DLD1 (cell line): ENCODE data around the gene CHRNB1.

Source experiments
- in situ Hi-C: cut with HindIII; loops from 2 replicates; pipeline ENCODE4 v1.10.0; 2017; ENCODE audit warnings: low sequenced_read_pairs

CHRNB1 gene

GRCh38 chr17:7444682-7445618, at the start of gene CHRNB1:
CHRNB1 (plus strand) TSS chr17:7445061; CDS start chr17:7445128, 67 bp downstream.
- in situ Hi-C loops = no loop called here

- in situ Hi-C loops = no loop called here
Measured at GRCh38 chr17:7396147-7396546, 48.7 kb upstream of the CHRNB1 start.

GRCh38 chr17:7398612-7399011, 46.2 kb upstream of the CHRNB1 start:
- in situ Hi-C loops = no loop called here

GRCh38 chr17:7403043-7403726, 41.7 kb upstream of the CHRNB1 start:
- in situ Hi-C loops = no loop called here

GRCh38 chr17:7403727-7403976, 41.2 kb upstream of the CHRNB1 start:
- in situ Hi-C loops = no loop called here

GRCh38 chr17:7403977-7404736, 40.7 kb upstream of the CHRNB1 start, which contains the start of gene TMEM256:
TMEM256 (minus strand) TSS chr17:7404097; CDS start chr17:7404084, 13 bp downstream.
- in situ Hi-C loops = no loop called here

GRCh38 chr17:7404737-7405349, 40.0 kb upstream of the CHRNB1 start:
- in situ Hi-C loops = no loop called here

GRCh38 chr17:7405350-7406234, 39.3 kb upstream of the CHRNB1 start:
- in situ Hi-C loops = no loop called here

GRCh38 chr17:7406235-7406825, 38.5 kb upstream of the CHRNB1 start:
- in situ Hi-C loops = no loop called here

GRCh38 chr17:7407082-7407481, 37.8 kb upstream of the CHRNB1 start:
- in situ Hi-C loops = no loop called here

- in situ Hi-C loops = no loop called here
Measured at GRCh38 chr17:7407485-7408251, 37.2 kb upstream of the CHRNB1 start, which contains the start of gene NLGN2. NLGN2 (plus strand) TSS chr17:7407845; CDS start chr17:7408256, 411 bp downstream.

GRCh38 chr17:7408252-7408727, 36.6 kb upstream of the CHRNB1 start:
- in situ Hi-C loops = no loop called here

GRCh38 chr17:7408863-7409262, 36.0 kb upstream of the CHRNB1 start:
- in situ Hi-C loops = no loop called here

GRCh38 chr17:7409716-7410115, 35.1 kb upstream of the CHRNB1 start:
- in situ Hi-C loops = no loop called here

- in situ Hi-C loops = no loop called here
Measured at GRCh38 chr17:7410634-7411426, 34.0 kb upstream of the CHRNB1 start.

GRCh38 chr17:7411427-7411750, 33.5 kb upstream of the CHRNB1 start:
- in situ Hi-C loops = no loop called here

- in situ Hi-C loops = no loop called here
Measured at GRCh38 chr17:7413346-7413985, 31.4 kb upstream of the CHRNB1 start.

- in situ Hi-C loops = no loop called here
Measured at GRCh38 chr17:7414837-7415236, 30.0 kb upstream of the CHRNB1 start.
